HG03378 (cell line): ENCODE results near the gene RHEBL1.

Experiments used
- ATAC-seq: cut with Tn5 transposase; IDR thresholded peaks from one replicate; pipeline ENCODE4 v1.9.1; 2021; ENCODE audit warnings: mild to moderate bottlenecking, moderate library complexity; ENCODE audit not compliant: unreplicated experiment

RHEBL1 gene

GRCh38 chr12:49022558-49023178 lies 47.1 kb downstream of the RHEBL1 start:
- no peak for ATAC-seq

- ATAC-seq = no peak
Measured at GRCh38 chr12:49021292-49021915, 48.4 kb downstream of the RHEBL1 start.

- no peak for ATAC-seq
Measured at GRCh38 chr12:49020441-49020840, 49.3 kb downstream of the RHEBL1 start.

GRCh38 chr12:49019443-49020324 lies 50.1 kb downstream of the RHEBL1 start:
- no peak for ATAC-seq

GRCh38 chr12:49019120-49019430 lies 50.7 kb downstream of the RHEBL1 start:
- ATAC-seq = no peak

- ATAC-seq = peak; percentile 76
Measured at GRCh38 chr12:49018261-49019119, 51.3 kb downstream of the RHEBL1 start, which contains the start of gene PRKAG1. PRKAG1 (minus strand) TSS chr12:49018776; CDS start chr12:49018740, 36 bp downstream.

- ATAC-seq = peak; percentile 12
Measured at GRCh38 chr12:49017891-49018260, 51.9 kb downstream of the RHEBL1 start.

GRCh38 chr12:49015196-49015595 lies 54.6 kb downstream of the RHEBL1 start:
- no peak for ATAC-seq
